NCI-H82 (cell line): ENCODE data around the gene PRDM13.
"Not testable (repeated sequence)": the region's sequence is repeated elsewhere in the genome, so short reads cannot be mapped to it uniquely, and the experiment has no call there.

Experiments
- DNase-seq: peaks from one replicate; lab custom pipeline; 2025; lab: John Stamatoyannopoulos, UW

The PRDM13 gene

DNA sequence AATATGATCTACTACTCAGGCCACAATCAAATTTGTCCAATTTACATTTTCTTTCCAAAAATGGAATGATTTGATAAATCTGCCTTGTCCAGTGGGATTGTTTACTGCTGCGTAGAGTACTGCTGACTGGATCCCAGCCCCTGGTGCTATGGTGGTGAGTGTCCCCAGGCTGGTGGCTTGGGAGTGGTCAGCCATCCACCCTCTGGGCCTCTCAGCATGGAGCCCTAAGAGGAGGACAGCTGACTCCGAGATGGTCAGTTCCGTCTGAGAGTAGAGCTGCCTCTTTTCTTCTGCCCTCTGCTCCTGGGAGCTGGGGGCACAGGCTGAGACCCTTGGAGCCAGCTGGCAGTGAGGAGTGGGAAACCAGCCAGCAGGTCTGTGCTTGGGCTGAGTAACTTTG lies 22.7 kb downstream of the PRDM13 start:
- no peak for DNase-seq

DNA sequence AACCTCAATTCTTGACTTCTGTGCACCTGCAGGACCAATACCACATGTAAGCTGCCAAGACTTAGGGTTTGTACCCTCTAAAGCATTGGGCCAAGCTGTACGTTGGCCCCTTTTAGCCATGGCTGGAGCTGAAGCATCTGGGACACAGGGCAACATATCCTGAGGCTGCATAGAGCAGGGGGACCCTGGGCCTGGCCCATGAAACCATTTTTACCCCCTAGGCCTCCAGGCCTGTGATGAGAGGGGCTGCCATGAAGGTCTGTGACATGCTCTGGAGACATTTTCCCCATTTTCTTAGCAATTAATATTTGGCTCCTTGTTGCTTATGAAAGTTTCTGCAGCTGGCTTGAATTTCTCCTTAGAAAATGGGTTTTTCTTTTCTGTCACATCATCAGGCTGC lies 31.0 kb downstream of the PRDM13 start:
- no peak for DNase-seq

DNA sequence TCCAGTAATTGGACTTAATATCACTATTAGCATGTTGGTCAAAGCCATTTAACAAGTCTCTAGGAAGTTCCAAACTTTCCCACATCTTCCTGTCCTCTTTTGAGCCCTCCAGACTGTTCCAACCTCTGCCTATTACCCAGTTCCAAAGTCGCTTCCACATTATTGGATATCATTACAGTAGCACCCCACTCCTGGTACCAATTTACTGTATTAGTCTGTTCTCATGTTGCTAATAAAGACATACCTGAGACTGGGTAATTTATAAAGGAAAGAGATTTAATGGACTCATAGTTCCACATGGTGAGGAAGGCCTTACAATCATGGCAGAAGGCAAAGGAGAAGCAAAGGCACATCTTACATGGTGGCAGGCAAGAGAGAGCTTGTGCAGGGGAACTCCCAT lies 31.7 kb downstream of the PRDM13 start:
- not testable (repeated sequence) for DNase-seq

DNA sequence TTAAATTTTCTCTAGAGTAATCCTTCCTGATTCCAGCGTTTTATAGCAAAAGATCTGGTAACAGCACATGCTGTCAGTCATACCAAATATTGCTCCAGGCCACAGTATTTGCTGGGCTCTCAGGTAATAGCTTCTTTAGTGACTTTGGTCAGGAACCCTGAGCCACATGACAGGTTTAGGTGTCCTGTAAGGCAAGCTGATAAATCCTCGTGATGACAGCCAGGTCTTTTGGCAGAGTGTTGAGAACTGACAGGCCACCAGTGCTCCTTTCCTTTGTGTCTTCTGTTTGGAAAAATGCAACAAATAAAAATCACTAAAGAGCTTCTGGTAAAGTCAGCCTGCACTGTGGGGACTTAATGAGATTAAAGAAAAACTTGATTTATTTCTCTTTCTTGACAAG lies 34.6 kb downstream of the PRDM13 start:
- DNase-seq = peak; percentile 52

DNA sequence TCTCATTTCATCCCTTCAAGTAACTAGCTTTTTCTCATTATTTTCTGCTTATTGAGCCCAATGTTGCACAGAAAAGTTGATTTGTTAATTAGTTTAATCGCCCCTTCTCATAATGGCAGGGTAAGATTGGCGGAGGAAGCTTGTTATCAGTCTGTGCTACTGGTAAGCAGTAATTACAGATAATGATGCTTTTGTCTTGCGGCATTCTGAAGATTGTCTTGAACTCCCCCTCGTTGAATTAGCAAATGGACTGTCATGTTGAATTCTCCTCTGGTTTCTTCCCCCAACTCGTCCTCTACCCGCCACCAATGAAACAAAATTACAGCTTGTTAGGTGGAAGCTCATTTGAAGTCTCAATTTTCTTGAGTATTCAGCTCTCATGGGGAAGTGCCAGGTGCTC lies 39.4 kb downstream of the PRDM13 start:
- no peak for DNase-seq

DNA sequence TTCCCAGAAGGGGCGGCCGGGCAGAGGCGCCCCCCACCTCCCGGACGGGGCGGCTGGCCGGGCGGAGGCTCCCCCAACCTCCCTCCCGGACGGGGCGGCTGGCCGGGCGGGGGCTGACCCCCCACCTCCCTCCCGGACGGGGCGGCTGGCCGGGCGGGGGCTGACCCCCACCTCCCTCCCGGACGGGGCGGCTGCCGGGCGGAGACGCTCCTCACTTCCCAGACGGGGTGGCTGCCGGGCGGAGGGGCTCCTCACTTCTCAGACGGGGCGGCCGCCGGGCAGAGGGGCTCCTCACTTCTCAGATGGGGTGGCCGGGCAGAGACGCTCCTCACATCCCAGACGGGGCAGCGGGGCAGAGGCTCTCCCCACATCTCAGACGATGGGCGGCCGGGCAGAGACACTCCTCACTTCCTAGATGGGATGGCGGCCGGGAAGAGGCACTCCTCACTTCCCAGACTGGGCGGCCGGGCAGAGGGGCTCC lies 43.5 kb downstream of the PRDM13 start:
- DNase-seq = not testable (repeated sequence)

DNA sequence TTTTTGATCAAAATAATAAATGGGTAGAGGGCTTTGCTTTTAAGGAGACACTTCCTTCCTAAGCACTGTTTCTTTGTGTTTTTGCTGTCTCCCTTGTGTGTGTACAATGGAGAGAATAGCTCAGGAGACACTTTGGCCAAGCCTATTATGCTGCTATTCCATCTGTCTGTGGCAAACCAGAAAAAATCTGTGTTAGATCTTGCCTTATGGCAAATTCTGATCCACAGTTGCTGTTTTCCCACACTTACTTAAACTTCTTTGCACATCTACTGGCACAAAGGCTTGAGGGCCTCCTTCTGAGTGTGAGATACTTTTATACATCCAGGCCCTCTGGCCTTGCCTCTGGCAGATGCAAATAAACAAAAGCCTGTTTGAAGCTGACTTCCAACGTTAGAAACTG lies 53.6 kb downstream of the PRDM13 start:
- no peak for DNase-seq

DNA sequence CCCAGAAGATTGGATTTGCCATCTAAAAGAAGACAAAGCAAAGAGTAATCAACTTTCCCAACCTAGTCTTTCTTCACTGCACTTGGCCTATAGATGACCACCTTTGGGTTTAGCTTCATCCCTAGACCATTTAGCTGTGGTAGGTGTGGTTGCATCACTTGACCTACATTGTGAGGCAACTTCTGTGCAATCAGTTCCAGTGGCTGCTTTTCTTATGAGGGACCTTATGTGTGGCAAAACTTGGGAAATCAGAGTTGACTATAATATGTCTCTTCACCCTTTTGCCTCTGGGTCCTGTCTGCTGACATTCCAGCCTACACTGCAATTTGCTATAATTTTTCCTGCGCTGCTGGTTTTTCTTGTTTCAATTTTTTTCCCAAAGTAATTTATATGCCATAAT lies 55.2 kb downstream of the PRDM13 start:
- DNase-seq = no peak

DNA sequence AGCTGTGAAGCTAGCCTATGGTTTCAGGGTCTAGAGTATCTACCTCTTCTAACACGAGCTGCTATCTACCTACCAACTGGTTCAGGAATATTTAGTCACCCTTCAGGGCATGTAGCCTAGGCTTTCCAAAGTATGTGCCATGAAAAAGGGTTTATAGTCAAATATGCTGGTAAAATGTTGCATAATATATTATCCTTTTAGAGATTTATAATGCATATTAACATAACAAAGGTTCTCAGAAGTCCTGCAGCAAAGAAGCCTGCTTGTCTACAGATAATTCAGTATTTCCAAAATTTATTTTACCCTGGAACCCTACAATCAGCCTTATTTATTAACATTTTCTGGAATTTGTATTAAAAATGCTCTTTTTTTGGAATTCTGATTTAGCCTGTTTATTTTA lies 56.0 kb downstream of the PRDM13 start:
- DNase-seq = no peak
